Esophagus muscularis mucosa (tissue), 4 donors: ENCODE measurements around the gene PYCR2. TPM values are rescaled to one million over a fixed set of nuclear protein-coding genes. Genes with fewer than 3 reads are reported as not detected.

Source experiments
- DNase-seq: peaks from one replicate; pipeline ENCODE4 v3.0.0-alpha.2; 2017; ENCODE audit errors: extremely low spot score
- H3K27ac ChIP-seq, 4 donors: fragments of 200-600 bp; sonication (generic); replicated peaks in 1 of 4; 1 replicate in 3 of 4; 2 replicates in 1 of 4; pipeline ENCODE4 v1.5.1; 2016 to 2019; ENCODE audit warnings: mild to moderate bottlenecking in 1 of 4
- H3K27me3 ChIP-seq, 4 donors: fragments of 200-600 bp; sonication (generic); one replicate each; pipeline versions ENCODE4 v1.5.1 to v1.6.0; 2016 to 2019
- H3K36me3 ChIP-seq, 4 donors: fragments of 200-600 bp; sonication (generic); one replicate each; pipeline ENCODE4 v1.5.1; 2016 to 2019
- H3K4me1 ChIP-seq, 4 donors: fragments of 200-600 bp; sonication (generic); one replicate each; pipeline ENCODE4 v1.5.1; 2016 to 2019
- H3K4me3 ChIP-seq, 4 donors: fragments of 200-600 bp; sonication (generic); 1 replicate in 2 of 4; 2 replicates in 2 of 4; pipeline ENCODE4 v1.5.1; 2016 to 2019; ENCODE audit warnings: mild to moderate bottlenecking in 4 of 4, moderate library complexity in 1 of 4
- H3K9me3 ChIP-seq, 4 donors: fragments of 200-600 bp; sonication (generic); 1 replicate in 3 of 4; 2 replicates in 1 of 4; pipeline ENCODE4 v1.5.1; 2016 to 2019
- EP300 ChIP-seq: sonication (generic); formaldehyde crosslinking; IDR thresholded peaks from one replicate; pipeline ENCODE4 v1.6.1; 2017; ENCODE audit warnings: antibody characterized with exemption
- POLR2A ChIP-seq: fragments of 450-650 bp; IDR thresholded peaks from one replicate; pipeline ENCODE4 v1.6.1; 2017; ENCODE audit warnings: antibody characterized with exemption, moderate library complexity, mild to moderate bottlenecking, low read depth
- POLR2AphosphoS5 ChIP-seq, 2 donors: sonication (generic); formaldehyde crosslinking; IDR thresholded peaks; one replicate each; pipeline ENCODE4 v1.6.1; 2017; ENCODE audit warnings: antibody characterized with exemption in 2 of 2
- WGBS: methylation state at CpG from one replicate; pipeline ENCODE4 v1.1.5; 2018; 5-methylcytosine and 5-hydroxymethylcytosine counted together
- intact Hi-C: fragments of 100-400 bp; cut with DNase I; formaldehyde crosslinking; loops from one replicate; pipeline ENCODE4 v1.15.1; 2023
- total RNA-seq, 4 donors: library from RNA; depleted of rRNA; stranded (reverse); fragments of >200 nt; gene quantifications; one replicate each; pipeline versions ENCODE4 v1.1.0 to v1.2.1, GENCODE V29; 2016
- TF ChIP-seq, protein P1 (sequence below), 3 experiments: fragments of 200-600 bp in 2 of 3; fragments of 450-650 bp in 1 of 3; sonication (generic) in 2 of 3; IDR thresholded peaks; one replicate each; pipeline ENCODE4 v1.5.1; 2017 to 2019; ENCODE audit warnings: antibody characterized with exemption in 3 of 3, mild to moderate bottlenecking in 2 of 3, moderate library complexity in 1 of 3

Gene PYCR2
- total RNA-seq, 4 donors from 2014 or later, result 37.4 to 73.6 (median 58.2) TPM

- H3K4me3 ChIP-seq, result no peak overlapping the region
- H3K36me3 ChIP-seq, result no peaks in the 10 kb centered on the region
- peaks cover 0 to 16% (median 0%) of the 10 kb centered on the region in 4 donors for H3K27me3 ChIP-seq
- 88% methylated on average over 3 of the region's 3 CpGs for WGBS
- TF ChIP-seq POLR2A (no peak), EP300 (no peak), POLR2AphosphoS5 (IDR thresholded peaks at IDR 0.05) (no peak)
- TF ChIP-seq, protein P1, sequence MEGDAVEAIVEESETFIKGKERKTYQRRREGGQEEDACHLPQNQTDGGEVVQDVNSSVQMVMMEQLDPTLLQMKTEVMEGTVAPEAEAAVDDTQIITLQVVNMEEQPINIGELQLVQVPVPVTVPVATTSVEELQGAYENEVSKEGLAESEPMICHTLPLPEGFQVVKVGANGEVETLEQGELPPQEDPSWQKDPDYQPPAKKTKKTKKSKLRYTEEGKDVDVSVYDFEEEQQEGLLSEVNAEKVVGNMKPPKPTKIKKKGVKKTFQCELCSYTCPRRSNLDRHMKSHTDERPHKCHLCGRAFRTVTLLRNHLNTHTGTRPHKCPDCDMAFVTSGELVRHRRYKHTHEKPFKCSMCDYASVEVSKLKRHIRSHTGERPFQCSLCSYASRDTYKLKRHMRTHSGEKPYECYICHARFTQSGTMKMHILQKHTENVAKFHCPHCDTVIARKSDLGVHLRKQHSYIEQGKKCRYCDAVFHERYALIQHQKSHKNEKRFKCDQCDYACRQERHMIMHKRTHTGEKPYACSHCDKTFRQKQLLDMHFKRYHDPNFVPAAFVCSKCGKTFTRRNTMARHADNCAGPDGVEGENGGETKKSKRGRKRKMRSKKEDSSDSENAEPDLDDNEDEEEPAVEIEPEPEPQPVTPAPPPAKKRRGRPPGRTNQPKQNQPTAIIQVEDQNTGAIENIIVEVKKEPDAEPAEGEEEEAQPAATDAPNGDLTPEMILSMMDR (IDR thresholded peaks at IDR 0.05), result no peak
- DNase-seq, result no peak
- H3K9me3 ChIP-seq, result no peaks in the 10 kb centered on the region
- no peak overlapping the region for H3K27ac ChIP-seq
- H3K4me1 ChIP-seq, result peaks cover 0 to 4% (median 2%) of the 10 kb centered on the region in 4 donors
- intact Hi-C loops, result no loop called here
Measured at GRCh38 chr1:225958041-225958440, 34.0 kb upstream of the PYCR2 start.

- intact Hi-C loops, result no loop called here
- H3K36me3 ChIP-seq, result no peaks in the 10 kb centered on the region
- no peak overlapping the region for H3K27ac ChIP-seq
- no peak for DNase-seq
- no peak overlapping the region for H3K4me3 ChIP-seq
- 76% methylated on average over 1 of the region's 1 CpG for WGBS
- no peaks in the 10 kb centered on the region for H3K4me1 ChIP-seq
- TF ChIP-seq POLR2AphosphoS5 (IDR thresholded peaks at IDR 0.05) (no peak), POLR2A (no peak), EP300 (no peak)
- TF ChIP-seq, protein P1 (IDR thresholded peaks at IDR 0.05), result no peak
- H3K9me3 ChIP-seq, result no peaks in the 10 kb centered on the region
- H3K27me3 ChIP-seq, result peaks cover 0 to 13% (median 0%) of the 10 kb centered on the region in 4 donors
Measured at GRCh38 chr1:225954753-225955152, 30.7 kb upstream of the PYCR2 start.

DNA sequence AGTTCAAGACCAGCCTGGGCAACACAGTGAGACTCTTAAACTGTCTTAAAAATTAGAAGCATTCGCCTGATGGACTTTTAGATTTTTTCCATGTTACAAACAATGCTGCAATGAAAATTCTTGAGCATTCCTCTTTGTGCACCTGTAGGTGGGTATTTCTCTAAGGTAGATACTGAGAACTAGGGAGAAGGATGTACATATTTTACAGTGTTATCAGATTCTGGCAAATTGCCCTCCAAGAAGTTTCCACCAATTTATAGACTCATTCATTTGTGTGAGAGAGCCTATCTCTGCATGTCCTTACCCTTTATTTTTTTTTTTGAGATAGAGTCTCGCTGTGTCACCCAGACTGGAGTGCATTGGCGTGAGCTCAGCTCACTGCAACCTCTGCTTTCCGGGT lies 29.3 kb upstream of the PYCR2 start:
- TF ChIP-seq EP300 (no peak), POLR2AphosphoS5 (IDR thresholded peaks at IDR 0.05) (no peak), POLR2A (no peak)
- TF ChIP-seq, protein P1 (IDR thresholded peaks at IDR 0.05), result no peak
- Histone ChIP-seq H3K4me3 (no peak overlapping the region), H3K9me3 (no peaks in the 10 kb centered on the region), H3K27ac (no peak overlapping the region), H3K36me3 (no peaks in the 10 kb centered on the region), H3K4me1 (no peaks in the 10 kb centered on the region), H3K27me3 (peaks cover 0 to 18% (median 0%) of the 10 kb centered on the region in 4 donors)
- intact Hi-C loops, result no loop called here
- DNase-seq, result no peak
- 87% methylated on average over 4 of the region's 4 CpGs for WGBS

DNA sequence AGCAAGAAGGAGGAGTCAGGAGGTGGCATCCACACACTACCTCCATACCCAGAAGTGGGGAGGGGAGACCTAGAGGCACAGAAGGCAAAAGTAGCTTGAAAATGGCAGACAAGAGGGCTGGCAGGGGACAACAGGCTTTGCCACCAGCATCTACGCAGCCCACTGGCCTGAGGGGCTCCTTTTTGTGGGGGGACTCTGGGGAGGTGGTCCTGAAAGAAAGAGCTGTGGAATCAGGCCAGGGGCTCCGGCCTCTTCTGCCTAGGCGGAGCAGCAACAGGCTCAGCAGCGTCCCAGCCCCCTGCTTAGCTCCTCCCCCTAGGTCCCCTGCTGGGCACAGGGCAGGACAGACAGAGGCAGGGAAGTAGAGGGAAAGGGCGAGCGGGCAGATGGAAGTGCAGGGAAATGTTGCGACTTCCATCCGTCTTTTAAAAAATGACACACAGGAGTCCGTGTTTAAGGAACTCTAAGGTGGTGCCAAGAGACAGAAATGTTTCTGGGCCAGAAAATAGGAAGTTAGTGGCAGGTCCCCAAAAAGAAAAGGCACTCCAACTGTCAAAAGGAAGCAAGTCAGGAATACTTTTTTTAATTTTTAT lies 27.0 kb upstream of the PYCR2 start:
- intact Hi-C loops, result no loop called here
- no peak for DNase-seq

More for the DNA sequence above, 27.0 kb upstream of the PYCR2 start:
- H3K27ac ChIP-seq, result no peak overlapping the region
- 61% methylated on average over 8 of the region's 9 CpGs for WGBS
- H3K4me3 ChIP-seq, result no peak overlapping the region
- TF ChIP-seq POLR2A (no peak), POLR2AphosphoS5 (IDR thresholded peaks at IDR 0.05) (no peak), EP300 (no peak)
- TF ChIP-seq, protein P1 (IDR thresholded peaks at IDR 0.05), result no peak
- H3K27me3 ChIP-seq, result peaks cover 0 to 18% (median 0%) of the 10 kb centered on the region in 4 donors
- no peaks in the 10 kb centered on the region for H3K4me1 ChIP-seq
- H3K9me3 ChIP-seq, result no peaks in the 10 kb centered on the region
- H3K36me3 ChIP-seq, result no peaks in the 10 kb centered on the region
